WTC11 (cell line): ENCODE results near the gene MEGF10. TPM values are rescaled to one million over a fixed set of nuclear protein-coding genes. Genes with fewer than 3 reads are reported as not detected.

ENCODE experiments used
- ATAC-seq: fragments of 200-7000 bp; cut with Tn5 transposase; 2 replicates; pipeline ENCODE4 v1.10.0; 2021; ENCODE audit warnings: mild to moderate bottlenecking, moderate library complexity
- CTCF ChIA-PET: fragments of 300-600 bp; sonication (Branson Sonifier 250); formaldehyde crosslinking; loops from one replicate; lab custom pipeline; 2021; ENCODE audit warnings: antibody characterized with exemption; lab: Charles Lee
- POLR2A ChIA-PET: fragments of 350-600 bp; sonication (Branson Sonifier 250); formaldehyde crosslinking; loops from one replicate; lab custom pipeline; 2021; ENCODE audit warnings: antibody characterized with exemption; lab: Charles Lee
- DNase-seq: peaks from one replicate; pipeline ENCODE4 v3.0.0; 2021; ENCODE audit warnings: low spot score
- H3K27ac Mint-ChIP-seq: 2 replicates; pipeline ENCODE4 v1.8.0; 2021; ENCODE audit warnings: mixed read lengths
- H3K27me3 Mint-ChIP-seq: 2 replicates; pipeline ENCODE4 v1.8.0; 2021; ENCODE audit warnings: low read depth, mild to moderate bottlenecking, moderate library complexity, mixed read lengths
- H3K36me3 Mint-ChIP-seq: 2 replicates; pipeline ENCODE4 v1.8.0; 2021; ENCODE audit warnings: mixed read lengths
- H3K4me1 Mint-ChIP-seq: 2 replicates; pipeline ENCODE4 v1.8.0; 2022; ENCODE audit warnings: mixed read lengths
- H3K4me3 Mint-ChIP-seq: 2 replicates; pipeline ENCODE4 v1.8.0; 2021; ENCODE audit warnings: mild to moderate bottlenecking, moderate library complexity, mixed read lengths
- H3K9me3 Mint-ChIP-seq: 2 replicates; pipeline ENCODE4 v1.8.0; 2021; ENCODE audit warnings: mixed read lengths
- CBFB ChIP-seq: sonication (generic); formaldehyde crosslinking; IDR thresholded peaks from 2 replicates; pipeline ENCODE4 v1.8.1; 2022; ENCODE audit warnings: mild to moderate bottlenecking, low read depth, missing genetic modification reagents
- CREM ChIP-seq: sonication (generic); formaldehyde crosslinking; IDR thresholded peaks from 2 replicates; pipeline ENCODE4 v1.8.1; 2022; ENCODE audit warnings: mild to moderate bottlenecking, missing genetic modification reagents, moderate library complexity
- EMX1 ChIP-seq: fragments of 250-450 bp; sonication (Bioruptor Pico); IDR thresholded peaks from 2 replicates; pipeline ENCODE4 v1.8.0; 2021; ENCODE audit warnings: mild to moderate bottlenecking
- ESRRA ChIP-seq: sonication (generic); formaldehyde crosslinking; IDR thresholded peaks from 2 replicates; pipeline ENCODE4 v1.8.1; 2022; ENCODE audit warnings: mild to moderate bottlenecking, missing genetic modification reagents, borderline replicate concordance
- FOXJ3 ChIP-seq: sonication (generic); formaldehyde crosslinking; IDR thresholded peaks from 2 replicates; pipeline ENCODE4 v1.9.0; 2021; ENCODE audit warnings: missing genetic modification reagents, mild to moderate bottlenecking, borderline replicate concordance
- JAZF1 ChIP-seq: fragments of 250-450 bp; sonication (Bioruptor Pico); IDR thresholded peaks from 2 replicates; pipeline ENCODE4 v1.9.0; 2021; ENCODE audit warnings: moderate library complexity, mild to moderate bottlenecking, inconsistent platforms
- NFATC4 ChIP-seq: fragments of 250-450 bp; sonication (Bioruptor Pico); IDR thresholded peaks from 2 replicates; pipeline ENCODE4 v1.9.0; 2021; ENCODE audit warnings: mild to moderate bottlenecking
- NFE2L1 ChIP-seq: sonication (generic); formaldehyde crosslinking; IDR thresholded peaks from 2 replicates; pipeline ENCODE4 v1.8.1; 2023; ENCODE audit warnings: missing genetic modification reagents
- SMAD3 ChIP-seq: sonication (generic); formaldehyde crosslinking; IDR thresholded peaks from 2 replicates; pipeline ENCODE4 v1.8.0; 2022; ENCODE audit warnings: missing genetic modification reagents, mild to moderate bottlenecking, borderline replicate concordance
- TEAD1 ChIP-seq: sonication (generic); formaldehyde crosslinking; IDR thresholded peaks from 2 replicates; pipeline ENCODE4 v1.8.0; 2022; ENCODE audit warnings: mild to moderate bottlenecking, missing genetic modification reagents
- ZNF138 ChIP-seq: sonication (generic); formaldehyde crosslinking; conservative IDR thresholded peaks from 2 replicates; pipeline ENCODE4 v1.8.1; 2022; ENCODE audit warnings: mild to moderate bottlenecking, moderate library complexity, missing genetic modification reagents
- ZNF263 ChIP-seq: sonication (generic); formaldehyde crosslinking; IDR thresholded peaks from 2 replicates; pipeline ENCODE4 v1.8.1; 2022; ENCODE audit warnings: low read depth, mild to moderate bottlenecking, moderate library complexity, missing genetic modification reagents
- ZNF317 ChIP-seq: sonication (generic); formaldehyde crosslinking; IDR thresholded peaks from 2 replicates; pipeline ENCODE4 v1.8.1; 2023; ENCODE audit warnings: low read depth, mild to moderate bottlenecking, moderate library complexity, missing genetic modification reagents, borderline replicate concordance
- total RNA-seq: library from RNA; stranded (reverse); gene quantifications from 3 replicates; pipeline ENCODE4 v1.2.3, GENCODE V29; 2021
- TF ChIP-seq, protein P1 (sequence below): fragments of 250-450 bp; sonication (Bioruptor Pico); IDR thresholded peaks from 2 replicates; pipeline ENCODE4 v1.8.0; 2021; ENCODE audit warnings: mild to moderate bottlenecking
- TF ChIP-seq, protein P2 (sequence below): sonication (generic); formaldehyde crosslinking; conservative IDR thresholded peaks from 2 replicates; pipeline ENCODE4 v1.8.1; 2022; ENCODE audit warnings: mild to moderate bottlenecking, missing genetic modification reagents
- TF ChIP-seq, protein P3 (sequence below): sonication (generic); formaldehyde crosslinking; IDR thresholded peaks from 2 replicates; pipeline ENCODE4 v1.8.0; 2022; ENCODE audit warnings: mild to moderate bottlenecking, missing genetic modification reagents
- TF ChIP-seq, protein P4 (sequence below): sonication (generic); formaldehyde crosslinking; IDR thresholded peaks from 2 replicates; pipeline ENCODE4 v1.8.1; 2022; ENCODE audit warnings: low read depth, missing genetic modification reagents, borderline replicate concordance
- TF ChIP-seq, protein P5 (sequence below): fragments of 250-450 bp; sonication (Bioruptor Pico); IDR thresholded peaks from 2 replicates; pipeline ENCODE4 v1.9.0; 2021; ENCODE audit warnings: mild to moderate bottlenecking
- TF ChIP-seq, protein P6 (sequence below): fragments of 250-450 bp; sonication (Bioruptor Pico); IDR thresholded peaks from 2 replicates; pipeline ENCODE4 v2.1.2; 2022; ENCODE audit warnings: mild to moderate bottlenecking, moderate library complexity
- TF ChIP-seq, protein P7 (sequence below): sonication (generic); formaldehyde crosslinking; IDR thresholded peaks from 2 replicates; pipeline ENCODE4 v1.8.1; 2022; ENCODE audit warnings: low read depth, mild to moderate bottlenecking, moderate library complexity, missing genetic modification reagents, borderline replicate concordance
- TF ChIP-seq, protein P8 (sequence below): sonication (generic); formaldehyde crosslinking; IDR thresholded peaks from 2 replicates; pipeline ENCODE4 v1.8.1; 2022; ENCODE audit warnings: mild to moderate bottlenecking, missing genetic modification reagents, moderate library complexity, borderline replicate concordance
- TF ChIP-seq, protein P9 (sequence below): fragments of 250-450 bp; sonication (Bioruptor Pico); conservative IDR thresholded peaks from 2 replicates; pipeline ENCODE4 v1.9.0; 2021; ENCODE audit warnings: mild to moderate bottlenecking

MEGF10 gene
- total RNA-seq, 1 experiment from 2014 or later, result 24.5 TPM

DNA sequence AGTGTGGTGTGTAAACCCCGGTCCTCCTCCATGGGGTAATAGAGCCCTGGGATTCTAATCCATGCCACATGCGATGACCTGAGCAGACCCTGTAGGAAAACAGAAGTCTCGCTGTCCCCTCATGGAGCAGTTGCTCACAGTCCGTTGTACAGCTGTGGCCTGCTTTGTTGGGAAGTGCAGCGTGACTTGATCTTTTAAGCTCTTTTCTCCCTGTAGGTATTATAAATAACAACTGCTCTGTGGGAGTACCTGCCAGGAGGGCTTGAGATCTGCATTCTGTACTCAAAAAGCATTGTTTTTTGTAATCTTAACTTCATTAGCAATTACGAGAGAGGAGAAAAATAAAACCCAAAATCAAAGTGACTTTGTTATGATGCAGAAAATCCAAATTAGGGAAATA, 17.3 kb downstream of the MEGF10 start:
- H3K4me3 Mint-ChIP-seq, result peak overlapping the region; percentile 18; the same call in 1 of the 2 replicates
- peak overlapping the region; percentile 91 for H3K27ac Mint-ChIP-seq
- peaks cover 10% of the 10 kb centered on the region for H3K36me3 Mint-ChIP-seq
- peaks cover 72% of the 10 kb centered on the region for H3K4me1 Mint-ChIP-seq
- no peak for DNase-seq
- H3K27me3 Mint-ChIP-seq, result no peaks in the 10 kb centered on the region
- ChIA-PET POLR2A (no interaction called here), CTCF (interaction anchor here (1.0 to 1.6 kb wide), 4 partner anchors 8 to 66 kb away, joined by 3 to 5 read pairs (median 4); no protein-coding TSS in a partner anchor)
- H3K9me3 Mint-ChIP-seq, result peaks cover 7% of the 10 kb centered on the region; the same call in 1 of the 2 replicates
- ATAC-seq, result peak; percentile 79
- TF ChIP-seq ZNF138 (CRISPR knock-in tag), result no peak
- TF ChIP-seq, protein P1, sequence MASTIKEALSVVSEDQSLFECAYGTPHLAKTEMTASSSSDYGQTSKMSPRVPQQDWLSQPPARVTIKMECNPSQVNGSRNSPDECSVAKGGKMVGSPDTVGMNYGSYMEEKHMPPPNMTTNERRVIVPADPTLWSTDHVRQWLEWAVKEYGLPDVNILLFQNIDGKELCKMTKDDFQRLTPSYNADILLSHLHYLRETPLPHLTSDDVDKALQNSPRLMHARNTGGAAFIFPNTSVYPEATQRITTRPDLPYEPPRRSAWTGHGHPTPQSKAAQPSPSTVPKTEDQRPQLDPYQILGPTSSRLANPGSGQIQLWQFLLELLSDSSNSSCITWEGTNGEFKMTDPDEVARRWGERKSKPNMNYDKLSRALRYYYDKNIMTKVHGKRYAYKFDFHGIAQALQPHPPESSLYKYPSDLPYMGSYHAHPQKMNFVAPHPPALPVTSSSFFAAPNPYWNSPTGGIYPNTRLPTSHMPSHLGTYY, result no peak
- TF ChIP-seq ZNF317 (CRISPR knock-in tag), result no peak
- TF ChIP-seq TEAD1 (CRISPR knock-in tag), result peak; percentile 89; the same call in 1 of the 2 replicates
- TF ChIP-seq ESRRA (CRISPR knock-in tag), result no peak
- TF ChIP-seq NFATC4 (CRISPR knock-in tag), result no peak
- TF ChIP-seq, protein P2, sequence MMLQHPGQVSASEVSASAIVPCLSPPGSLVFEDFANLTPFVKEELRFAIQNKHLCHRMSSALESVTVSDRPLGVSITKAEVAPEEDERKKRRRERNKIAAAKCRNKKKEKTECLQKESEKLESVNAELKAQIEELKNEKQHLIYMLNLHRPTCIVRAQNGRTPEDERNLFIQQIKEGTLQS (CRISPR knock-in tag), result no peak
- TF ChIP-seq SMAD3 (CRISPR knock-in tag), result no peak
- TF ChIP-seq, protein P3, sequence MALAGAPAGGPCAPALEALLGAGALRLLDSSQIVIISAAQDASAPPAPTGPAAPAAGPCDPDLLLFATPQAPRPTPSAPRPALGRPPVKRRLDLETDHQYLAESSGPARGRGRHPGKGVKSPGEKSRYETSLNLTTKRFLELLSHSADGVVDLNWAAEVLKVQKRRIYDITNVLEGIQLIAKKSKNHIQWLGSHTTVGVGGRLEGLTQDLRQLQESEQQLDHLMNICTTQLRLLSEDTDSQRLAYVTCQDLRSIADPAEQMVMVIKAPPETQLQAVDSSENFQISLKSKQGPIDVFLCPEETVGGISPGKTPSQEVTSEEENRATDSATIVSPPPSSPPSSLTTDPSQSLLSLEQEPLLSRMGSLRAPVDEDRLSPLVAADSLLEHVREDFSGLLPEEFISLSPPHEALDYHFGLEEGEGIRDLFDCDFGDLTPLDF (CRISPR knock-in tag), result no peak
- peak; percentile 68; the same call in 1 of the 2 replicates for TF ChIP-seq CREM (CRISPR knock-in tag)
- TF ChIP-seq, protein P4, sequence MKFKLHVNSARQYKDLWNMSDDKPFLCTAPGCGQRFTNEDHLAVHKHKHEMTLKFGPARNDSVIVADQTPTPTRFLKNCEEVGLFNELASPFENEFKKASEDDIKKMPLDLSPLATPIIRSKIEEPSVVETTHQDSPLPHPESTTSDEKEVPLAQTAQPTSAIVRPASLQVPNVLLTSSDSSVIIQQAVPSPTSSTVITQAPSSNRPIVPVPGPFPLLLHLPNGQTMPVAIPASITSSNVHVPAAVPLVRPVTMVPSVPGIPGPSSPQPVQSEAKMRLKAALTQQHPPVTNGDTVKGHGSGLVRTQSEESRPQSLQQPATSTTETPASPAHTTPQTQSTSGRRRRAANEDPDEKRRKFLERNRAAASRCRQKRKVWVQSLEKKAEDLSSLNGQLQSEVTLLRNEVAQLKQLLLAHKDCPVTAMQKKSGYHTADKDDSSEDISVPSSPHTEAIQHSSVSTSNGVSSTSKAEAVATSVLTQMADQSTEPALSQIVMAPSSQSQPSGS (CRISPR knock-in tag), result no peak
- TF ChIP-seq, protein P5, sequence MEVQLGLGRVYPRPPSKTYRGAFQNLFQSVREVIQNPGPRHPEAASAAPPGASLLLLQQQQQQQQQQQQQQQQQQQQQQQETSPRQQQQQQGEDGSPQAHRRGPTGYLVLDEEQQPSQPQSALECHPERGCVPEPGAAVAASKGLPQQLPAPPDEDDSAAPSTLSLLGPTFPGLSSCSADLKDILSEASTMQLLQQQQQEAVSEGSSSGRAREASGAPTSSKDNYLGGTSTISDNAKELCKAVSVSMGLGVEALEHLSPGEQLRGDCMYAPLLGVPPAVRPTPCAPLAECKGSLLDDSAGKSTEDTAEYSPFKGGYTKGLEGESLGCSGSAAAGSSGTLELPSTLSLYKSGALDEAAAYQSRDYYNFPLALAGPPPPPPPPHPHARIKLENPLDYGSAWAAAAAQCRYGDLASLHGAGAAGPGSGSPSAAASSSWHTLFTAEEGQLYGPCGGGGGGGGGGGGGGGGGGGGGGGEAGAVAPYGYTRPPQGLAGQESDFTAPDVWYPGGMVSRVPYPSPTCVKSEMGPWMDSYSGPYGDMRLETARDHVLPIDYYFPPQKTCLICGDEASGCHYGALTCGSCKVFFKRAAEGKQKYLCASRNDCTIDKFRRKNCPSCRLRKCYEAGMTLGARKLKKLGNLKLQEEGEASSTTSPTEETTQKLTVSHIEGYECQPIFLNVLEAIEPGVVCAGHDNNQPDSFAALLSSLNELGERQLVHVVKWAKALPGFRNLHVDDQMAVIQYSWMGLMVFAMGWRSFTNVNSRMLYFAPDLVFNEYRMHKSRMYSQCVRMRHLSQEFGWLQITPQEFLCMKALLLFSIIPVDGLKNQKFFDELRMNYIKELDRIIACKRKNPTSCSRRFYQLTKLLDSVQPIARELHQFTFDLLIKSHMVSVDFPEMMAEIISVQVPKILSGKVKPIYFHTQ (CRISPR knock-in tag), result no peak
- no peak for TF ChIP-seq ZNF263
- TF ChIP-seq, protein P6, sequence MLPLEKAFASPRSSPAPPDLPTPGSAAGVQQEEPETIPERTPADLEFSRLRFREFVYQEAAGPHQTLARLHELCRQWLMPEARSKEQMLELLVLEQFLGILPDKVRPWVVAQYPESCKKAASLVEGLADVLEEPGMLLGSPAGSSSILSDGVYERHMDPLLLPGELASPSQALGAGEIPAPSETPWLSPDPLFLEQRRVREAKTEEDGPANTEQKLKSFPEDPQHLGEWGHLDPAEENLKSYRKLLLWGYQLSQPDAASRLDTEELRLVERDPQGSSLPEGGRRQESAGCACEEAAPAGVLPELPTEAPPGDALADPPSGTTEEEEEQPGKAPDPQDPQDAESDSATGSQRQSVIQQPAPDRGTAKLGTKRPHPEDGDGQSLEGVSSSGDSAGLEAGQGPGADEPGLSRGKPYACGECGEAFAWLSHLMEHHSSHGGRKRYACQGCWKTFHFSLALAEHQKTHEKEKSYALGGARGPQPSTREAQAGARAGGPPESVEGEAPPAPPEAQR (CRISPR knock-in tag), result no peak
- TF ChIP-seq, protein P7, sequence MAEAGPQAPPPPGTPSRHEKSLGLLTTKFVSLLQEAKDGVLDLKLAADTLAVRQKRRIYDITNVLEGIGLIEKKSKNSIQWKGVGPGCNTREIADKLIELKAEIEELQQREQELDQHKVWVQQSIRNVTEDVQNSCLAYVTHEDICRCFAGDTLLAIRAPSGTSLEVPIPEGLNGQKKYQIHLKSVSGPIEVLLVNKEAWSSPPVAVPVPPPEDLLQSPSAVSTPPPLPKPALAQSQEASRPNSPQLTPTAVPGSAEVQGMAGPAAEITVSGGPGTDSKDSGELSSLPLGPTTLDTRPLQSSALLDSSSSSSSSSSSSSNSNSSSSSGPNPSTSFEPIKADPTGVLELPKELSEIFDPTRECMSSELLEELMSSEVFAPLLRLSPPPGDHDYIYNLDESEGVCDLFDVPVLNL (CRISPR knock-in tag), result no peak
- no peak for TF ChIP-seq JAZF1 (CRISPR knock-in tag)
- no peak for TF ChIP-seq EMX1
- no peak for TF ChIP-seq NFE2L1 (CRISPR knock-in tag)
- TF ChIP-seq, protein P8, sequence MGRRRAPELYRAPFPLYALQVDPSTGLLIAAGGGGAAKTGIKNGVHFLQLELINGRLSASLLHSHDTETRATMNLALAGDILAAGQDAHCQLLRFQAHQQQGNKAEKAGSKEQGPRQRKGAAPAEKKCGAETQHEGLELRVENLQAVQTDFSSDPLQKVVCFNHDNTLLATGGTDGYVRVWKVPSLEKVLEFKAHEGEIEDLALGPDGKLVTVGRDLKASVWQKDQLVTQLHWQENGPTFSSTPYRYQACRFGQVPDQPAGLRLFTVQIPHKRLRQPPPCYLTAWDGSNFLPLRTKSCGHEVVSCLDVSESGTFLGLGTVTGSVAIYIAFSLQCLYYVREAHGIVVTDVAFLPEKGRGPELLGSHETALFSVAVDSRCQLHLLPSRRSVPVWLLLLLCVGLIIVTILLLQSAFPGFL (CRISPR knock-in tag), result no peak
- TF ChIP-seq FOXJ3 (CRISPR knock-in tag), result no peak
- TF ChIP-seq, protein P9, sequence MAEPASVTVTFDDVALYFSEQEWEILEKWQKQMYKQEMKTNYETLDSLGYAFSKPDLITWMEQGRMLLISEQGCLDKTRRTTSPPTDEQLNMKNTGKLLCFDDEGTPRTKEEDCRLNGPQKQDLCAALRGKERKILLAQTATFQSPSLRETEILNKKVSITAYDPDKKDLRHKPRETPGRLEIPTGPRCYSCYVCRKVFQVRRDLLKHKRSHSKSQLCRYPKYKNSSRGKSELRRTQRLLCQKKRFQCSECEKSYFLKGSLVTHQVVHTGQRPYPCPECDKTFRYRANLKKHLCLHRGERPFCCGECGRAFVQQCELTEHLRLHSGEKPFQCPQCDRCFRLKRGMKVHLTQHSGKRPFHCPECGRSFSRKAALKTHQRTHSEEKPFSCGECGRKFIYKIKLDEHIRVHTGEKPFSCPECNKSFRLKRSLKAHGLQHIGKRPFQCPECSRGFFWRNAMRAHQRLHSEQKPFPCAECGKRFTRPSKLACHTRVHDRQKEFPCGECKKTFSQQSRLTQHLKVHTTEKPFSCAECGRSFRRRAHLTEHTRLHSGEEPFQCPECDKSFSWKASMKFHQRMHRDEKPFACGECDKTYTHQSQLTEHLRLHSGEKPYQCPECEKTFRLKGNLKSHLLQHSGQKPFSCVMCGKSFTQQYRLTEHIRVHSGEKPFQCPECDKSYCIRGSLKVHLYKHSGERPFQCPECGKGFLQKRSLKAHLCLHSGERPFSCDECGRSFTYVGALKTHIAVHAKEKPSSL (CRISPR knock-in tag), result no peak
- no peak for TF ChIP-seq CBFB (CRISPR knock-in tag)
